Measurements from ENCODE around the gene CACNA2D3.
"Not testable (repeated sequence)": the region's sequence is repeated elsewhere in the genome, so short reads cannot be mapped to it uniquely, and the experiment has no call there.

The CACNA2D3 gene

DNA sequence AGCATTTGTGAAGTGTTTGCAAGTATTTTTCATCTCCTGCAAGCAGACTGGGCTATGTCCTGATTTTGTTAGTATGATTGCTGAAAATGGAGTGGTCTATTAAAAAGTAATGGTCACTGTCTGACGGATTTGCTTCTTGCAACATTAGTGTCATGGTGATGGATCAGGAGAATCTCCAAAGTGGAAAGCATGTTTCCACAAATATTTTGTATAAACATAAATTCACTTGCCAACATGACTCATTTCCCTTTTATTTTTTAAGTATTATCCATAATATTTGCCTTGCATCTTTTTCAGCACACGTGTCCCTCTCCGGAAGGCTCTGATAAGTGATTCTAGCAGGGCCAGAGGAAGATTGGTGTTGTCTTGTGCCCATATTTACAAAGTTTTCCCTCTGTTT, 27.4 kb upstream of the CACNA2D3 start:
- H3K4me1 ChIP-seq (ENCODE audit: control insufficient read depth in 2 of 2, insufficient read depth in 2 of 2, low read length in 2 of 2), result no peaks in the 10 kb centered on the region
- no peaks in the 10 kb centered on the region for H3K9me3 ChIP-seq (ENCODE audit: control insufficient read depth in 2 of 2, low read length in 2 of 2)
- no peak overlapping the region for H3K4me3 ChIP-seq (ENCODE audit: low read length in 2 of 2)
- H3K36me3 ChIP-seq (ENCODE audit: control insufficient read depth in 2 of 2, insufficient read depth in 2 of 2, low read length in 2 of 2), result no peaks in the 10 kb centered on the region
- no peaks in the 10 kb centered on the region for H3K27me3 ChIP-seq (ENCODE audit: control insufficient read depth in 2 of 2, insufficient read depth in 2 of 2, low read length in 2 of 2)
- H3K9ac ChIP-seq (ENCODE audit: low read depth in 1 of 2, low read length in 2 of 2), result no peak overlapping the region
- H3K27ac ChIP-seq (ENCODE audit: low read depth in 2 of 2, low read length in 2 of 2), result no peak overlapping the region

DNA sequence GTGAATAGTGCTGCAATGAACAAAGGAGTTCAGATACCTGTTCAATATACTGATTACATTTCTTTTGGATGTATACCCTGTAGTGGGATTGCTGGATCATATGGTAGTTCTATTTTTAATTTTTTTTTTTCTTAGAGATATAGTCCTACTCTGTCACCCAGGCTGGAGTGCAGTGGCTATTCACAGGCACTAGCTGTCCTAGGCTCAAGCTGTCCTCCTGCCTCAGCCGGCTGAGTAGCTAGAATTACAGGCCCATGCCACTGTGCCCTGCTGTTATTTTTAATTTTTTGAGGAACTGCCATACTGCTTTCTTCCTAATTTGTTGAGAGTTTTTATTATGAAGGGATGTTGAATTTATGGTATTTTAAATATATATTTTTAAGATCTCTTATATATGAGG, 23.0 kb upstream of the CACNA2D3 start:
- Histone ChIP-seq H3K9me3 (ENCODE audit: control insufficient read depth in 2 of 2, low read length in 2 of 2) (no peaks in the 10 kb centered on the region), H3K27ac (ENCODE audit: low read depth in 2 of 2, low read length in 2 of 2) (no peak overlapping the region), H3K27me3 (ENCODE audit: control insufficient read depth in 2 of 2, insufficient read depth in 2 of 2, low read length in 2 of 2) (no peaks in the 10 kb centered on the region), H3K36me3 (ENCODE audit: control insufficient read depth in 2 of 2, insufficient read depth in 2 of 2, low read length in 2 of 2) (no peaks in the 10 kb centered on the region), H3K4me3 (ENCODE audit: low read length in 2 of 2) (no peak overlapping the region), H3K4me1 (ENCODE audit: control insufficient read depth in 2 of 2, insufficient read depth in 2 of 2, low read length in 2 of 2) (no peaks in the 10 kb centered on the region), H3K9ac (ENCODE audit: low read depth in 1 of 2, low read length in 2 of 2) (no peak overlapping the region)

DNA sequence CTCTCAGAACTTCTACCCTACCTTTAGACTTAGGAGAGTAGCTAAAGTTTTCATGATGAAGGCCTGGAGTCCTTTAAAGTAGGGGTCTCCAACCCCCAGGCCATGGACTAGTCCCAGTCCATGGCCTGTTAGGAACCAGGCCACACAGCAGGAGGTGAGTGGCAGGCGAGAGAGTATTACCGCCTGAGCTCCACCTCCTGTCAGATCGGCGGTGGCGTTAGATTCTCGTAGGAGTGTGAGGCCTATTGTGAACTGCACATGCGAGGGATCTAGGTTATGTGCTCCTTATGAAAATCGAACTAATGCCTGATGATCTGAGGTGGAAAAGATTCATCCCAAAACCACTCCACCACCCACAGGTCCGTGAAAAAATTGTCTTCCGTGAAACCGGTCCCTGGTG, 18.3 kb upstream of the CACNA2D3 start:
- no peaks in the 10 kb centered on the region for H3K9me3 ChIP-seq (ENCODE audit: control insufficient read depth in 2 of 2, low read length in 2 of 2)
- H3K27me3 ChIP-seq (ENCODE audit: control insufficient read depth in 2 of 2, insufficient read depth in 2 of 2, low read length in 2 of 2), result no peaks in the 10 kb centered on the region
- H3K27ac ChIP-seq (ENCODE audit: low read depth in 2 of 2, low read length in 2 of 2), result no peak overlapping the region
- H3K9ac ChIP-seq (ENCODE audit: low read depth in 1 of 2, low read length in 2 of 2), result no peak overlapping the region
- H3K4me3 ChIP-seq (ENCODE audit: low read length in 2 of 2), result no peak overlapping the region
- H3K4me1 ChIP-seq (ENCODE audit: control insufficient read depth in 2 of 2, insufficient read depth in 2 of 2, low read length in 2 of 2), result no peaks in the 10 kb centered on the region
- no peaks in the 10 kb centered on the region for H3K36me3 ChIP-seq (ENCODE audit: control insufficient read depth in 2 of 2, insufficient read depth in 2 of 2, low read length in 2 of 2)

DNA sequence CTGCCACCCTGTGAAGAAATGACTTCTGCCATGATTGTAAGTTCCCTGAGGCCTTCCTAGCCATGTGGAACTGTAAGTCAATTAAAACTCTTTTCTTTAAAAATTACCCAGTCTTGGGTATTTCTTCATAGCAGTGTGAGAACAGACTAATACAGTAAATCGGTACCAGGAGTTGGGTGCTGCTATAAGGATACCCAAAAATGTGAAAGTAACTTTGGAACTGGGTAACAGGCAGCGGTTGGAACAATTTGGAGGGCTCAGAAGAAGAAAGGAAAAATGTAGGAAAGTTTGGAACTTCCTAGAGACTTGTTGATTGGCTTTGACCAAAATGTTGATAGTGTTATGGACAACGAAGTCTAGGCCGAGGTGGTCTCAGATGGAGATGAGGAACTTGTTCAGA, 6.2 kb upstream of the CACNA2D3 start:
- H3K4me3 ChIP-seq (ENCODE audit: low read length in 2 of 2); H3K36me3 ChIP-seq (ENCODE audit: control insufficient read depth in 2 of 2, insufficient read depth in 2 of 2, low read length in 2 of 2); H3K27ac ChIP-seq (ENCODE audit: low read depth in 2 of 2, low read length in 2 of 2); H3K9ac ChIP-seq (ENCODE audit: low read depth in 1 of 2, low read length in 2 of 2); H3K9me3 ChIP-seq (ENCODE audit: control insufficient read depth in 2 of 2, low read length in 2 of 2); H3K4me1 ChIP-seq (ENCODE audit: control insufficient read depth in 2 of 2, insufficient read depth in 2 of 2, low read length in 2 of 2): not testable (repeated sequence)
- H3K27me3 ChIP-seq (ENCODE audit: control insufficient read depth in 2 of 2, insufficient read depth in 2 of 2, low read length in 2 of 2), result peaks cover 10 to 20% of the 10 kb centered on the region in 2 donors

DNA sequence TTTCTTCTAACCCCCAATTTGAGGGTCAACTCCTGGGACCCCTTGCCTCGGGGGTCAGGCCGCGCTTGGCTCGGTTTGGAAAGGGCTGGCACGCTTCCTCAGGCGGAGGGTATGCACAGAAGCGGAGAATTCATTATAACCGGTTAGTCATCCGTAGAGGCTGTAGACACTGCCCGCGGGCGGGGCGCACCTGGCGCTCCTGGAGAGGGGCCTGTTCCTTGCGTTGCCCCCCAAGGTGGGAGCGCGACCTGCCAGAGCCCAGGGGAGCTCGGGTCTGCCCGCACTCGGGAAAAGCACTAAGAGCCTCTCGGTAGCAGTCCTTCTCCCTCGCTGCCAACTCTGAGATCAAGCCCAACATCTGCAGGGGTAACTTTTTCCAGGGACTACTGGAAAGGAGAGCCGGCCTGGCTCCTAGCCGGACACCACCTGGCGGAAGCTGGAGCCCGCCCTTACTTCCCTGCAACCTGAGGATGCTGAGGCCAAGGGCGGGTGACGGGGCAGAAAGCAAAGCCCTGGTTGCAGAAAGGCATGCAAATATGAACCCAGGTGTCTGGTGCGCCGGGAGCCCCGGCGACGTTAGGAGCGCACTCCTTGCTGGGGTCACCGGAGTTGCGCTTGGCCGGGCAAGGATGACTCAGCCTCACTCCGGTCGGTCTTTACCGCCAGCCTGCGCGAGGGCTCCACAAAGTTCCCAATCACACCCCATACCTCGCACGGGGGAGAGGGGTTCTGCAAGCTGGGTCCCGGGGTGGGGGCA, 1.5 kb upstream of the CACNA2D3 start:
- Histone ChIP-seq H3K4me1 (ENCODE audit: control insufficient read depth in 2 of 2, insufficient read depth in 2 of 2, low read length in 2 of 2) (peaks cover 5 to 8% of the 10 kb centered on the region in 2 donors), H3K9ac (ENCODE audit: low read depth in 1 of 2, low read length in 2 of 2) (no peak overlapping the region), H3K27me3 (ENCODE audit: control insufficient read depth in 2 of 2, insufficient read depth in 2 of 2, low read length in 2 of 2) (peaks cover 24 to 35% of the 10 kb centered on the region in 2 donors), H3K4me3 (ENCODE audit: low read length in 2 of 2) (no peak overlapping the region), H3K36me3 (ENCODE audit: control insufficient read depth in 2 of 2, insufficient read depth in 2 of 2, low read length in 2 of 2) (no peaks in the 10 kb centered on the region), H3K27ac (ENCODE audit: low read depth in 2 of 2, low read length in 2 of 2) (no peak overlapping the region), H3K9me3 (ENCODE audit: control insufficient read depth in 2 of 2, low read length in 2 of 2) (no peaks in the 10 kb centered on the region)

DNA sequence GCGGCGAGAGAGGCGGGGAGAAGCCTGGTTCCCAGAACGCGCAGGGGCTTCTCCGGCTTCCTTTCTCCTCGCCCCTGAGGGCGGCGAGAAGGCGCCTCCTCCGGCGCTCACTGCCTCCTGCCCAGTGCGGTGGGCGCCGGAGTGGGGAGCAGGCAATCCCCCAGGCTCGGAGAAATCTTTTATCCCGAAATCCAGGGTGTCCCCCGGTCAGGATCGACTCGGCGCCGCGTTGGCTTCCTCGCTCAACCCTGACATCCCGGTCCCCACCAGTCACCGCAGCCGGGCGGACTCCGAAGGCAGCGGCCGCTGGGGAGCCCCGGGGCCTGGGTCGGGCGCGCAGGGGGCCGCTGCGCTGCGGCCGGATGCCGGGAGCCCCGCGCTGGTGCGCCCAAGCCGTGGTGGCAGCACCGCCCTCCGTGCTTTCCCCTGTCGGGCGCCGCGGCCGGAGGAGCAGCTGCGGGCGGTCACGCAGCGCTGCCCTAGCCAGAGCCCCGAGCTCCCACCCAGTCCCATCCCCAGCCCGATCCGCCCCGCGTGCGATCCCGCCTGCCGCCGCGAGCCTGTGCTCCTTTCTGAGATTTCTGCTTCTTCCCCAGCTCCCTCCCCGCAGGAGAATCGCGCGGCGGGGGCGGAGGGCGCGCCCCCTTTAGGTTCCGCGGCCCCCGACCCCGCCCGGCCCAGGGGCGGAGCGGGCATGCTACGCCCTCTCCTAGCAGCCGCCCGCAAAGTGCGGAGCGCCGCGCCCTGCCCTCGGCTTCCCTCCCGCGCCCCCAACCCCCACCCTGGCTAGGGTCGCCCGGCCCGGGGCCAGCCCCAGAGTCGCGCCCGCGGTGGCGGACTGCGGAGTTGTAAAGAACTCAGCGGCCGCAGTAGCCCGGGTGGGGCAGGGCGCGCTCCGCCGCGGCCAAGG, 683 bp upstream of the CACNA2D3 start:
- Histone ChIP-seq H3K27ac (ENCODE audit: low read depth in 2 of 2, low read length in 2 of 2) (no peak overlapping the region), H3K9me3 (ENCODE audit: control insufficient read depth in 2 of 2, low read length in 2 of 2) (no peaks in the 10 kb centered on the region), H3K27me3 (ENCODE audit: control insufficient read depth in 2 of 2, insufficient read depth in 2 of 2, low read length in 2 of 2) (peaks cover 25 to 35% of the 10 kb centered on the region in 2 donors), H3K36me3 (ENCODE audit: control insufficient read depth in 2 of 2, insufficient read depth in 2 of 2, low read length in 2 of 2) (no peaks in the 10 kb centered on the region), H3K4me1 (ENCODE audit: control insufficient read depth in 2 of 2, insufficient read depth in 2 of 2, low read length in 2 of 2) (peaks cover 5 to 8% of the 10 kb centered on the region in 2 donors), H3K9ac (ENCODE audit: low read depth in 1 of 2, low read length in 2 of 2) (no peak overlapping the region), H3K4me3 (ENCODE audit: low read length in 2 of 2) (no peak overlapping the region)

DNA sequence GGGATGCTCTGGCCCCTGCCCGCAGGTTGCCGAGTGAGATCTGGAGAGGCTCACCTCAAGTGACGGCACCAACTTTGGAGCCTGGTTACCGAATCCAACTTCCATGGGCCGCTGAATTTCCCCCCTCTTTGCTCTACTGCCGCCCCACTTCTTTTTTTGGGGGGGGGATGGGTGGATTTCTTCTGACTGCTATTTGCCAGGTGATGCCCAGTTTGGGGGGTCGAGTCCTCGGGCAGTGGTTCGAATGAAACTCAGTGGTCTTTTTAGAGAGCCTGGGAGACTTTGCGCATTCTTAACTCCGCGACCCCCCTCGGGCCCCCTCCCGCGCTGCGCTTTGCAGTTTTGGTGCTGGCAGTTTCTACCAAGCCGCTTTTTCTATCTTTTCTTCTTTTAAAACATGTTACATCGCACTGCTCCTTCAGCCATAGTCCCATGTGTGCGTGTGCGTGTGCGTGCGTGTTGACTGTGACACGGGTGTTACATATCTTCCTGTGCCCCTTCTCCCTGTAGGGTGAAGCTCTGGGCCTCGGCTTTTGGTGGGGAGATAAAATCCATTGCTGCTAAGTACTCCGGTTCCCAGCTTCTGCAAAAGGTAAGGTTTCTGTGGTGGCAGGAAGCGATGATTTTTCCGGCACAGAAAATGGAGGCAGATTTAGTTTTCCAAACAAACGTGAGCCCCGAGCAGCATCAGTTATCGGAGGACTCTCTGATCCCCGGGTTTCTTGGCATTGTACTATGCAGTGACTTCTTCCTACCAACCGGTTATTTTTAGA, 837 bp downstream of the CACNA2D3 start:
- peaks cover 27 to 35% of the 10 kb centered on the region in 2 donors for H3K27me3 ChIP-seq (ENCODE audit: control insufficient read depth in 2 of 2, insufficient read depth in 2 of 2, low read length in 2 of 2)
- H3K9me3 ChIP-seq (ENCODE audit: control insufficient read depth in 2 of 2, low read length in 2 of 2), result no peaks in the 10 kb centered on the region
- H3K4me1 ChIP-seq (ENCODE audit: control insufficient read depth in 2 of 2, insufficient read depth in 2 of 2, low read length in 2 of 2), result peaks cover 5 to 8% of the 10 kb centered on the region in 2 donors
- no peak overlapping the region for H3K9ac ChIP-seq (ENCODE audit: low read depth in 1 of 2, low read length in 2 of 2)
- no peak overlapping the region for H3K27ac ChIP-seq (ENCODE audit: low read depth in 2 of 2, low read length in 2 of 2)
- peak overlapping the region in 1 of 2 donors; percentile 41 for H3K4me3 ChIP-seq (ENCODE audit: low read length in 2 of 2)
- no peaks in the 10 kb centered on the region for H3K36me3 ChIP-seq (ENCODE audit: control insufficient read depth in 2 of 2, insufficient read depth in 2 of 2, low read length in 2 of 2)

DNA sequence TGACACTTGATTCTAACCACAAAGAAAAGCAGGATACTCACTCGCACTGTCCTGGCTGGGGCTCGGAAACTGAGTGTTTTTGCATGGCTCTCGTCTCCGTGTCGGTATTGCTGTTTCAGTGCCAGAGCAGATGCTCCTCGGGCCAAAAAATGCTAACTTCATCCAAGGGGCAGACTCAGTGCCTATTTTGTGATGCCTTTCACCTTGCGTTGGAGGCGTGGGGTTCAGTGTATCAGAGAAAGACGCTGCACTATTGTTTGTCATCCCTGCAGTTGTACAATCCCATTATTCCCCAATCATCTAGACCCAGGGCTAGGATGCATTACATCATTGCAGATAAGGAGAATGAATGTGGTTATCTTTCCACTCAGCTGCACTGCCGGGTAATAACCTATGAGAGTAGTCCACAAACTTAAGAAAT, 1.4 kb downstream of the CACNA2D3 start:
- Histone ChIP-seq H3K4me3 (ENCODE audit: low read length in 2 of 2) (peak overlapping the region in 1 of 2 donors; percentile 41), H3K27me3 (ENCODE audit: control insufficient read depth in 2 of 2, insufficient read depth in 2 of 2, low read length in 2 of 2) (peaks cover 22 to 35% of the 10 kb centered on the region in 2 donors), H3K27ac (ENCODE audit: low read depth in 2 of 2, low read length in 2 of 2) (no peak overlapping the region)

DNA sequence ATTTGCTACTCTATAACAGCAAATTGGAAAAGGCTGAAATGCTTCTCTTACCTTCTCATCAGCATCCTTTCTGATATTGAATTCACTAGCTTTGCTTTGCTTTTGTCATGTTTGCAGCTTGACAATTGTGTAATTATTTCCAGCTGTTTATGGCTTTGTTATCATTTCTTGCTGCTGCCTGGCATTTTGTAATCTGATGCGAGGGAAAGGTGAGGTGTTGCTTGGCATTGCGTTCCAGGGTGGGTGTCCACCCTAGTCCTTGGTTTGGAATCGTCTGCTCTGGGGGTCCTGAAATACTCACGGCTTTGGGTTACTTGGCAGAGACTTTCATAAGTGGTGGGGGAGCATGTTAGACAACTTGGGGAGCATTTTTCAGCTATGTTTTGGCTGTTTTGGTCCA, 2.9 kb downstream of the CACNA2D3 start:
- H3K4me3 ChIP-seq (ENCODE audit: low read length in 2 of 2), result no peak overlapping the region
- H3K27me3 ChIP-seq (ENCODE audit: control insufficient read depth in 2 of 2, insufficient read depth in 2 of 2, low read length in 2 of 2), result peaks cover 17 to 23% of the 10 kb centered on the region in 2 donors
- no peaks in the 10 kb centered on the region for H3K9me3 ChIP-seq (ENCODE audit: control insufficient read depth in 2 of 2, low read length in 2 of 2)
- no peak overlapping the region for H3K9ac ChIP-seq (ENCODE audit: low read depth in 1 of 2, low read length in 2 of 2)
- H3K27ac ChIP-seq (ENCODE audit: low read depth in 2 of 2, low read length in 2 of 2), result no peak overlapping the region
- H3K36me3 ChIP-seq (ENCODE audit: control insufficient read depth in 2 of 2, insufficient read depth in 2 of 2, low read length in 2 of 2), result no peaks in the 10 kb centered on the region
- H3K4me1 ChIP-seq (ENCODE audit: control insufficient read depth in 2 of 2, insufficient read depth in 2 of 2, low read length in 2 of 2), result peaks cover 5 to 8% of the 10 kb centered on the region in 2 donors

More for the DNA sequence above, 1.4 kb downstream of the CACNA2D3 start:
- Histone ChIP-seq H3K4me1 (ENCODE audit: control insufficient read depth in 2 of 2, insufficient read depth in 2 of 2, low read length in 2 of 2) (peaks cover 5 to 8% of the 10 kb centered on the region in 2 donors), H3K9ac (ENCODE audit: low read depth in 1 of 2, low read length in 2 of 2) (no peak overlapping the region), H3K36me3 (ENCODE audit: control insufficient read depth in 2 of 2, insufficient read depth in 2 of 2, low read length in 2 of 2) (no peaks in the 10 kb centered on the region), H3K9me3 (ENCODE audit: control insufficient read depth in 2 of 2, low read length in 2 of 2) (no peaks in the 10 kb centered on the region)

All from mucosa of rectum (tissue), 2 donors.